Measurements from ENCODE around the gene RERE.
"Not testable (repeated sequence)": the region's sequence is repeated elsewhere in the genome, so short reads cannot be mapped to it uniquely, and the experiment has no call there.

The RERE gene

DNA sequence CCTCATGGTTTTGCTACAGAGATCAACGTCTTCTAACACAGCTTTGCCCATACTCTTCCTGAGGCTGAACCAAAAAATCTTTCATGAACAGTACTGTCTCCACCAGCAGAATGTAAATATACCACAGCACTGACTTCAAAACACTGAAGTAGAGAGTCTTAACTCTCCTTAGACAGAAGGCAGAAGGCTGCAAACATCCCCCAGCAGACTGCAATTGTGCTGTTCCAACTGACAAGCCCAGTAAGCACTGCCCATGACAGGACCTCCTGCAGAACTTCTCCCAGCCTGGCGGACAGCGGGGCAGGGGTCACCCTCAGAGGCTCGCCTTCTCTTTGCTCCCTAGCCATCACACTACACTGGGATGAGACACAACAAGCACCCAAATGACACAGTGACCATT is 218.7 kb downstream of the RERE start:
- no peak for FAIRE-seq

DNA sequence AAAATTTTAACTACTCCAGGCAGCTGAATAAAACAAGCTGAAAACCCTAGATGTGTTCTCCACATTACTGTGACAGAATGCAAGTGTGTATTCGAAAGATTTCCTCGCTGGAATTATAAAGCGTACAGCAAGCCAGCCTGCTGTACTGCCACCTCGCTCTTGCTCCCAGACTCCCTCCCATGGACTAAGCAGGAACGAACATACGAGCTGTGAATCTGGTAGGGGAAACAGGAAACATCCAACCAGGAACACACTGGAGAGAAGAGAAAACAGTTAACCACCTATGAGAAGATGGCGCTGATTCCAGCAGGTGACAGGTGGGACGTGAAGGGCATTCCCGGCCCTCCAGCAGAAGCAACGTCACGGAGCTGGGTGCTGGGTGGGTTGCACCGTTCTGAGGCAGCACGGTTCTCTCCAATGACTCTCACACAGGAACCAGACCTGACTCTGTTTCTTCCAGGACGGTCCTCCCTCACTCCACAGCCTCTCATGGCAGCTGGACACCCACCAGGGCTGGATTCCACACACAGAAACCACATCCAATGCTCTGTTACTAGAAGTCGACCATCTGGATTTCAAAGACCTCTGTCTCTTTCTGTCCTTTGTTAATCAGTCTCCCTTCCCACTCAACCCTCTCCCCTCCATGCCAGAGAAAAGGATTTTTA is 219.2 kb downstream of the RERE start:
- no peak for FAIRE-seq

DNA sequence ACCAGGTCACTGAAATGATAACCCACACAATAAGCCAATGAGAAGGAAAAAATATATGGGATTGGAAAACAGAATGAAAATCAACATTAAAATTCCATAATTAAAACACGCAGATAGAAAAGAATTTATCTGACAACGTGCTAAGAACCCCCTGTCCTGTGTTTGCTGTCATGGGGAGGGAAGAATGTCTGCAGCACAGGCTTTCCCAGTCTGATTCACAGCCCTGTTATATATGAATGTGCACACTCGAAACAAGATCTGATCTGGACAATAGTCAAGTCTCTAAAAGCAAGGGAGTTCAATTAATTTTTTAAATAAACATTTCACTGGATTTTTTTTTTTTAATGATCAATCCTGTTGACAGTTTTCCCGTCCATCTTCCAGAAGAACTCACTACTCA is 220.0 kb downstream of the RERE start:
- no peak for FAIRE-seq

DNA sequence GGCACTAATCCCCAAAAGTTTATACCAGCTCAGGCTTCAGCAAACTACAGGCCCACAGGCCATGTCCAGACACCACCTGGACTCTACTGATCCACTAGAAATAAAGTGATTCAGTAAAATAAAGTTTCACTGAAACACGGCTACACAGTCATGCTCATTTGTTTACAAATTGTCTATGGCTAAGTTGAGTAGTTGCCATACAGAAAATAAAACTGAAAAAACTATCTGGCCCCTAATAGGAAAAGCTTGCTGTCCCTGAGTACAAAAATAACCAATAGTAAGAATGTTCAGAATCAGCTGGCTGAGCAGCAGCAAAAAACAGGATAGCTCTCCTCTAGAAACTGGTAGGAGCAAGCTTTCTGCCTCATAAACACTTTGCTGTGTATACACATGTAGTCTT is 221.5 kb downstream of the RERE start:
- no peak for FAIRE-seq

DNA sequence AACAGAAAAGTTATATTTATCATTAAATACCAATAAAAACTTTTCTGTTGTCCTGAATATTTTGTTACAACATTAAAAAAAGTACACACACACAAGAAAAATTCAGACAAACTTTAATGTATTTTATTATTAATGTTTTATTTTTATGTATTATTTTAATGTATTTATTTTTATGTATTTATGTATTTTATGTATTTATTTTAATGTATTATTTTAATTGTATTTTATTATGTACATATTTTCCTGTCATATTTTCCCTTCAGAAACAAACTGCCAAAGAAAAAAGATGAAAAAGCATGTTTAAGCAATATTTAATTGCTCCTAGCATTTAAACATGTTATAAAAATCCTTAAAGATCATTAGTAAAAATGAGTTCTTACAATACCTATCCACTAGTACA is 222.1 kb downstream of the RERE start:
- peak; percentile 83 for FAIRE-seq

- not testable (repeated sequence) for FAIRE-seq
Measured at GRCh38 chr1:8593292-8593691, 224.1 kb downstream of the RERE start.

GRCh38 chr1:8591569-8591968 is 225.9 kb downstream of the RERE start:
- no peak for FAIRE-seq

GRCh38 chr1:8590721-8591351 is 226.6 kb downstream of the RERE start:
- FAIRE-seq: no peak

- FAIRE-seq: no peak
Measured at GRCh38 chr1:8589571-8589970, 227.9 kb downstream of the RERE start.

DNA sequence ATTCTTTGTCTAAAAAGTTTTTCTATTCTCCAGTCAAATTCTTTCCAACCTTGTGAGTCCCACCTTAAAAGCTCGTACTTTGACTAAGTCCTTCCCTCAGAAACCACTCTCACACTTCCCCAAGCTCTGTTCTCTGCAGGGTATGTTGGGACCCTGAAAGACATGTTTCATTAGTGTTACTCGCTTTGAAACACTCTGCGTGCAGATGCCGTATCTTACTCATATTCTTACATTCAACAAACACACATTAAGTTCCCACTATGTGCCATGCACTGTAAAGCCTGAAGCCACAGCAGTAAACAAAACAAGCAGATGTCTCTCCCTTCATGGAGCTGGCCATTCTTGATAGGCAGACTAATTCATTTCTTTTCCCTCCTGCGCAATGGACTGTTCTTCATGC is 229.7 kb downstream of the RERE start:
- no peak for FAIRE-seq

- no peak for FAIRE-seq
Measured at GRCh38 chr1:8586438-8586837, 231.0 kb downstream of the RERE start.

- FAIRE-seq: no peak
Measured at GRCh38 chr1:8584316-8584715, 233.1 kb downstream of the RERE start.

GRCh38 chr1:8583031-8583430 is 234.4 kb downstream of the RERE start:
- FAIRE-seq: no peak

GRCh38 chr1:8580566-8580965 is 236.9 kb downstream of the RERE start:
- FAIRE-seq: no peak

DNA sequence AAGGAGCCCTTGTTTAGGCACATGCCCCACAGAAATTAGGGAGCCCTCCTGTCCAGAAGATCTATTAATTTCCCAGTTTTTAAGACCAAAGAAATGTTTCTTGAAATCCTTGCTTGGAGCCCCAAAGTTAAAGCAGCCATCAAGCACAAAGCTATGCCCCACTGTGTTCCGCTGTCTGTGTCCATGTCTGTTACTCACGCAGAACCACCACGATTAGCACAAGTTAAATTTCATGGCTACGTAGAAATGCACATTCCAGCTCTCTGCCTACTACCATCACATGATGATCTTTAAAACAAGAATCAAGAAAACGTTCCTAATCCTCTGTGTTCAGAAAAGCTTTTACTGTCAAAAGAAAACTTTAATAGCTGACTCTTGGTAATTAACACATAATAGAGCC is 238.5 kb downstream of the RERE start:
- no peak for FAIRE-seq

DNA sequence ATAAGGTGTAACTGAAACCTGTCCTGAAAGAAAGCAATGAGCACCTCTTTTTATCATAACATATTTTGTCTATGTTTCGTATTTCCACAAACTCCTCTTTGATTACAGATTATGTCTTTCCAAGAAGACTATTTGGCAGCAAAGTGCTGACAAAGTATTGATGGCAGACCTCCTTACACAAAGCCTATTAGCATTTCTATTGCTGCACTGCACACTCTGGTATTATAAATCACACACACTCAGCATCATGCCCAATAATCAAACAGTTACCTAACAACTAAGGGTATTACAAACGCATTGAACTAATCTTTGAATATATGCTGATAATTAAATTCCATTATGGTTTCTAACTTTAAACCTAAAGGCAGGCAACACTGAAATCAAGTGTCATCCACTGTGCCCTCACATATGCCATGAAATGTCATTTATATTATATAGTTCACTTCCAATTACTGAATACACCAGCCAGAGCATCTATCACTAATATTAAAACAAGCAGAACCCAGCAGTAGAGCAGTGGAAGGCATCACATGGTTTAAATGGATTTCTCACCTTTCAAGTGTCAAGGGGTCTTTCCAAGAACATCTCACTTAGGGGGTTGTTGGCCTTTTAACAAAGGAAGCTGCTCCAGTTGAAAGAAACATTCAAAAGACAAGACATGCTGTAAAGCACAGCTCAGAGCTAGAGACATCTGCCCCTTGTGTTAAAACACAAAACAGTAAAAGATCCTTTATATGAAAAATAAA is 239.1 kb downstream of the RERE start:
- no peak for FAIRE-seq

DNA sequence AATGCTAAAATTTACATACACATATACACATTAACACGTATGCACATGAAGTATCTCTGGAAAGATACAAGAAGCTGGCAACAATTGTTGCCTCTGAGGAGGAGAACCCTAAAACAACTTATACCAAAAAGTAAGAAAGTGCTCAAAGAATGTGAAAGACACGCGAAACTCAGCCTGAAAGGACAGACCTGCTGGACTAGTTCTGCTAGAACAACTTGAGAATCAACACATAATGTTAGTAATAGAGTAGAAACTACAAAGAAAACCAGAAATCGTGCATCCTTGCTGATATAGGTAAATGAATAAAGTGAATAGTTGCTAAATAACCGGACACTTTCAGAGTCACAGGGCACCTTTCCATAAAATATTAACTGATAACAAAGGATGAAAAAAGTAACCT is 242.5 kb downstream of the RERE start:
- FAIRE-seq: no peak

GRCh38 chr1:8572106-8572505 is 245.3 kb downstream of the RERE start:
- no peak for FAIRE-seq

DNA sequence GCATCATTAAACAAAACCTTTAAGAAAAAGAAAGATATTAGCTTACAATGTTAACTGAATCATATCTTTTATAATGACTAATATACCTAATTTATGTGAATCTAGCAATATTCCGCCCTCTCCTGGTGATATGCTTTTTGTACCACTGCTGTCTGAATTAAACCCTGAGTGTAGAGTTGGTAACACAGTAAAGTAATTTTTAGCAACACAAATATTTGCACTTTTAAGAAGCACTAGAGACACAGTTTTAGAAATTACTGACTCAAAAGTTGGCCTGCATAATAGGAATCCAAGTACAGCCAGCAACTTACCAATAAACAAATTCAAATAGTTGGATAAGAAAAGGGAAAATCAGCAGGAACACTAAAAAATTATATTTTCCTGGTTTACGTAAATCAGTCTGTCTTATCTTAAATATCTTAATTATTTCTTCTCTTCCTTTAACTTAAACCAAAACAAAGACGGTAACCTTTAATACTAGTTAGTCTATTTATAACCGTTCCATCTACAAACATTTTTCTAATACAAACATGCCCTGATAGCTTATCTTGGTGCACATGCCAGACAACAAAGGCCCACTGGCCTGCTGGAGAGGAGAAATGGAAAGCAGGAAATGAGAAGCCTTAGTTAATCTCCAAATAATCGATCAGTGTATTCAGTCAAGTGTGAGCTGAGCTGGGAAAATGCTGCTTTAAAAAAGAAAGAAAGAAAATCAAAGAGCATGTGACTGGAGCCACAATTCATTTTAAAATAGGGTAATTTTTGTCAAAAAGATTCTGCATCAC is 246.0 kb downstream of the RERE start:
- peak; percentile 43 for FAIRE-seq

DNA sequence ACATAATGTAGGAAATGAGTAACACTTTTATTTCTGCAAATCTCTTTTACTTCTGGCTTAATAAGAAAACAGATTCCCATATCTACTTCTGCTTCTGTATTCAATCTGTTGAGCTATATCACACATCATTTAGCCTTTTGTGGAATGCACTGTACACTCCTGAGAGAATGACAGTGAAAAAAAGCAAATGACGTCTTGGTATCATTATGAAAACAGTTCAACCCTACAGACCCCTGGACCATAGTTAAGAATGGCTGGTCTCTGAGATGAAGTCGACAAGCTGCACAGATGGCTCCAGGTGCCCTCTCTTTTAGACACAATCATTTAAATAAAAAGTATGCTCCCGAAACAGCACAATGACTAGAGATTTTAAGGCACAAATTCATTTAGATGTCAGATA is 247.0 kb downstream of the RERE start:
- FAIRE-seq: no peak

- no peak for FAIRE-seq
Measured at GRCh38 chr1:8569242-8569641, 248.2 kb downstream of the RERE start.

DNA sequence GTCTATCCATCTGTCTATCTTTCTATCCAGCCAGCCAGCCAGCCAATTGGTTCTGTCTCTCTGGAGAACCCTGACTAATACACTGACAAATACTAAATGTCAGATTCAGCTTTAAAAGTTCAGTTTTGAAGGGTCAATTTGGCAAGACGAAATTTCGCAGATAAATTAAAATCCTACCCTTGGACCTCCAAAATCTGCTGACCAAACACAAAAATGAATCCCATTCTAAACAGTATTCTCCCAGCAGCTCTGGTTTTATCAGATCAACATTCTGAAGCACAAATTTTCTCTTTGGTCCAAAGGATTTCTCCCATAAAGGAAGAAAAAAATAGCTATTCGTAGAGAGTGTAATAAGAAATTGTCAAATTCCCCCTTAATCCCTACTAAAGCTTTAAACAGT is 248.6 kb downstream of the RERE start:
- FAIRE-seq: no peak

DNA sequence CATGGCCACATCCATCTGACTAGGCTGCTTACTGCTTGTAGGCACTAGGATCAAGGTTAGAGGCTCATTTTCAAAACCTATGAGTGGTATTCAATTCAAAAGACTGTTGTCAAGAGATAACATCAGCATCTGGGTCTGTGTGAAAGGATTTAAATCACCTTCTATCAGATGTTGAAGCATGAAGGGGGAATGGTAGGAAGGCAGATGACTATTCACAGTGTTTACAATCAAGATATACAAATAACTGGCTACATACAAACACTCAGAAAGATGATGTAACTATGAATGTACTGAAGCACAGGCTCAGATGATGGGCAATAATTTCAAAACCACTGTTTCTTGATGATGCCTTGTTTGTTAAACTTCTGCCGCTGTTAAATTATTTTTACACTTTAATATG is 250.3 kb downstream of the RERE start:
- no peak for FAIRE-seq
